Neuronal stem cell (in vitro differentiated cells): ENCODE measurements around the gene DTX2.
"Not testable (repeated sequence)": the region's sequence is repeated elsewhere in the genome, so short reads cannot be mapped to it uniquely, and the experiment has no call there.

Experiments used
- DNase-seq: peaks from one replicate; pipeline ENCODE4 v3.0.0-alpha.2; 2013; ENCODE audit warnings: low spot score
- H2AFZ ChIP-seq: one replicate; pipeline ENCODE4 v1.6.1; 2013; ENCODE audit warnings: mild to moderate bottlenecking, low read length, inconsistent platforms
- H2AK5ac ChIP-seq: 2 replicates; pipeline ENCODE4 v1.6.1; 2013; ENCODE audit warnings: low read depth, mild to moderate bottlenecking, inconsistent platforms, low read length, moderate library complexity, mixed read lengths
- H2BK120ac ChIP-seq: 2 replicates; pipeline ENCODE4 v1.6.1; 2013; ENCODE audit warnings: low read depth, mild to moderate bottlenecking, inconsistent platforms, low read length, moderate library complexity, mixed read lengths
- H2BK12ac ChIP-seq: one replicate; pipeline ENCODE4 v1.6.1; 2013; ENCODE audit warnings: low read length, inconsistent platforms
- H2BK15ac ChIP-seq: 2 replicates; pipeline ENCODE4 v1.6.1; 2013; ENCODE audit warnings: mild to moderate bottlenecking, low read length, inconsistent platforms, mixed read lengths
- H2BK5ac ChIP-seq: one replicate; pipeline ENCODE4 v1.6.1; 2013; ENCODE audit warnings: inconsistent platforms, mild to moderate bottlenecking, low read length, moderate library complexity
- H3K14ac ChIP-seq: one replicate; pipeline ENCODE4 v1.6.1; 2013; ENCODE audit warnings: low read length, inconsistent platforms
- H3K18ac ChIP-seq: 2 replicates; pipeline ENCODE4 v1.6.1; 2013; ENCODE audit warnings: low read length, inconsistent platforms
- H3K23ac ChIP-seq: 2 replicates; pipeline ENCODE4 v1.6.1; 2013; ENCODE audit warnings: low read depth, mild to moderate bottlenecking, mixed read lengths, low read length, inconsistent platforms; ENCODE audit not compliant: poor library complexity
- H3K27ac ChIP-seq: replicated peaks from 3 replicates; pipeline ENCODE4 v1.5.1; 2013; ENCODE audit warnings: low read length, inconsistent platforms
- H3K27me3 ChIP-seq, 3 experiments: 2 replicates each; pipeline ENCODE4 v1.6.1; 2013; ENCODE audit warnings: low read length in 3 of 3, mild to moderate bottlenecking in 2 of 3, inconsistent platforms in 1 of 3, low read depth in 1 of 3, mixed read lengths in 1 of 3, moderate library complexity in 1 of 3; ENCODE audit not compliant: control insufficient read depth in 3 of 3, insufficient read depth in 3 of 3
- H3K36me3 ChIP-seq, 2 donors: replicated peaks in 1 of 2; 2 replicates each; pipeline ENCODE4 v1.6.1; 2013; ENCODE audit warnings: low read length in 2 of 2; ENCODE audit not compliant: control insufficient read depth in 2 of 2, insufficient read depth in 2 of 2
- H3K4ac ChIP-seq: 2 replicates; pipeline ENCODE4 v1.6.1; 2013; ENCODE audit warnings: inconsistent platforms, mild to moderate bottlenecking, low read length, moderate library complexity
- H3K4me1 ChIP-seq, 2 donors: 1 replicate in 1 of 2; 2 replicates in 1 of 2; pipeline ENCODE4 v1.6.1; 2013; ENCODE audit warnings: low read length in 2 of 2, low read depth in 1 of 2; ENCODE audit not compliant: control insufficient read depth in 2 of 2, insufficient read depth in 1 of 2
- H3K4me2 ChIP-seq: one replicate; pipeline ENCODE4 v1.6.1; 2013; ENCODE audit warnings: mild to moderate bottlenecking, low read length, inconsistent platforms; ENCODE audit not compliant: insufficient read depth, poor library complexity, severe bottlenecking
- H3K4me3 ChIP-seq, 2 donors: 2 replicates each; pipeline ENCODE4 v1.5.1; 2013; ENCODE audit warnings: low read length in 2 of 2, mild to moderate bottlenecking in 2 of 2, inconsistent platforms in 1 of 2, moderate library complexity in 1 of 2
- H3K79me1 ChIP-seq: one replicate; pipeline ENCODE4 v1.6.1; 2013; ENCODE audit warnings: low read depth, mild to moderate bottlenecking, inconsistent platforms, low read length, moderate library complexity
- H3K9ac ChIP-seq: one replicate; pipeline ENCODE4 v1.6.1; 2013; ENCODE audit warnings: mild to moderate bottlenecking, low read depth, low read length, inconsistent platforms; ENCODE audit not compliant: poor library complexity
- H3K9me3 ChIP-seq, 2 donors: replicated peaks in 1 of 2; 2 replicates each; pipeline versions ENCODE3 to v1.6.1; 2013; ENCODE audit warnings: low read length in 2 of 2, mild to moderate bottlenecking in 2 of 2, inconsistent platforms in 1 of 2, low read depth in 1 of 2, mixed read lengths in 1 of 2, moderate library complexity in 1 of 2; ENCODE audit not compliant: control insufficient read depth in 2 of 2, insufficient read depth in 1 of 2
- H4K8ac ChIP-seq: one replicate; pipeline ENCODE4 v1.6.1; 2013; ENCODE audit warnings: low read depth, mild to moderate bottlenecking, inconsistent platforms, low read length, moderate library complexity
- H4K91ac ChIP-seq: one replicate; pipeline ENCODE4 v1.6.1; 2013; ENCODE audit warnings: low read length, low read depth, mild to moderate bottlenecking, inconsistent platforms; ENCODE audit not compliant: poor library complexity
- WGBS, 2 donors: extraction: QIAGEN DNeasy Blood & Tissue Kit; methylation state at CpG; one replicate each; pipeline ENCODE4 v1.1.7; 2013; ENCODE audit warnings: missing lambda C conversion rate in 2 of 2, mixed read lengths in 1 of 2; ENCODE audit not compliant: insufficient read length in 2 of 2, insufficient replicate concordance in 1 of 2; ENCODE audit errors: extremely low coverage in 2 of 2; 5-methylcytosine and 5-hydroxymethylcytosine counted together

DTX2 gene

DNA sequence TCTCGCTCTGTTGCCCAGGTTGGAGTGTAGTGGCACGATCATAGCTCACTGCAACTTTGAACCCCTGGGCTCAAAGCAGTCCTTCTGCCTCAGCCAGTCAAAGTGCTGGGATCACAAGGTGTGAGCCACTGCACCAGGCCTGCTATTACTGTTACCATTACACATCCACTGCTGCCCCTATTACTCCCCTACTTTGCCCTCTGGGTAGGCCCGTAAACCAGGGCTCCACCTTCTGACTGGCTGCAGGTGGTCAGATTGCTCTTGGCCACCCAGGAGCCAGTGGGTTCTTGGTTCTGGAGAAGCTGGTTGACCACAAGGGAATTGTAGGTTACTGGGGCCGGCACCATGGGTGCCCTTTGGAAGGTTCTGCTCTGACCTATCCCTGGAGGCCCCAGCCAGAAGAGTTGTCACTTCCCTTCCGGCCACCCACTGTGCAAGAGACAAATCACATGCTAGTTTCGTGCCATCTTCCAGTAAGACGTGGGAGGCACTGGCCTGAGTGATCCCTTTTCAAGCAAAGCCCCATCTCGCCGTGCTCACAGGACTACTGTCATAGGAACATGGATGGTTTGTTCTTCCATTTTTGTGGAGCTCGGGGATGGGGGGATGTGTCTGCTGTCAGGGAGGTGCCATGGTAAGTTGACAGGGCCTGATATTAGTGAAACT lies 10.2 kb downstream of the DTX2 start:
- H3K36me3 ChIP-seq, DNase-seq, H3K18ac ChIP-seq, H3K9me3 ChIP-seq, H2AFZ ChIP-seq, H3K79me1 ChIP-seq, H2AK5ac ChIP-seq, H3K4ac ChIP-seq, H3K4me1 ChIP-seq, H4K8ac ChIP-seq, H3K4me2 ChIP-seq, H3K14ac ChIP-seq, H2BK5ac ChIP-seq, H4K91ac ChIP-seq, H3K27me3 ChIP-seq, H3K4me3 ChIP-seq, H2BK15ac ChIP-seq, H2BK12ac ChIP-seq, H3K9ac ChIP-seq, H2BK120ac ChIP-seq, H3K27ac ChIP-seq, H3K23ac ChIP-seq: not testable (repeated sequence)
- no CpG with 5 or more reads among the region's 10 CpGs for WGBS, 2 donors

GRCh38 chr7:76473097-76473496 lies 11.6 kb downstream of the DTX2 start:
- H3K14ac ChIP-seq, H3K9me3 ChIP-seq, H3K79me1 ChIP-seq, H3K18ac ChIP-seq, H2BK5ac ChIP-seq, H2BK15ac ChIP-seq, H3K36me3 ChIP-seq, H2BK12ac ChIP-seq, H3K27ac ChIP-seq, H4K91ac ChIP-seq, H2BK120ac ChIP-seq, H3K23ac ChIP-seq, H2AK5ac ChIP-seq, DNase-seq, H3K4ac ChIP-seq, H3K4me3 ChIP-seq, H3K27me3 ChIP-seq, H4K8ac ChIP-seq, H2AFZ ChIP-seq, H3K9ac ChIP-seq, H3K4me2 ChIP-seq, H3K4me1 ChIP-seq: not testable (repeated sequence)
- WGBS, 2 donors = no CpG with 5 or more reads among the region's 6 CpGs

DNA sequence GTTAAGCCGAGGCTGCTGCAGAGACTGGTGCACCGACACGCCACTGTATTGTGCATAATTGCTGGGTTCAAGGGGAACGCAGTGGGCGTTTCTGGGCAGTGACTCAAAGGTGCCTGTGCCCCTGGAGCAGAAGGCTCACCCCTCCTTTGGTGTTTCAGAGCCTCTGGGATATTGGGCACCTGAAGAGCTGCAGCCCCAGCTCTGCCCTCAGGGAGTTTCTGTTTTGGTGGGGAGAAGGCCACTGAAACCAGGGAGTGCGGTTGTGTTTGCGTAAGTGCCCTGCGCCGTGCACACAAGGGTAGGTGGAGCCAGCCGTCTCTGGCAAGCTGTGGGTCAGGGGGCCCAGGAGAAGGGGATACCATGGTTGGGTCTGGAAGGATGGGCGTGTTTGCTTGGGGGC lies 14.8 kb downstream of the DTX2 start:
- H2AK5ac ChIP-seq = not testable (repeated sequence)

DNA sequence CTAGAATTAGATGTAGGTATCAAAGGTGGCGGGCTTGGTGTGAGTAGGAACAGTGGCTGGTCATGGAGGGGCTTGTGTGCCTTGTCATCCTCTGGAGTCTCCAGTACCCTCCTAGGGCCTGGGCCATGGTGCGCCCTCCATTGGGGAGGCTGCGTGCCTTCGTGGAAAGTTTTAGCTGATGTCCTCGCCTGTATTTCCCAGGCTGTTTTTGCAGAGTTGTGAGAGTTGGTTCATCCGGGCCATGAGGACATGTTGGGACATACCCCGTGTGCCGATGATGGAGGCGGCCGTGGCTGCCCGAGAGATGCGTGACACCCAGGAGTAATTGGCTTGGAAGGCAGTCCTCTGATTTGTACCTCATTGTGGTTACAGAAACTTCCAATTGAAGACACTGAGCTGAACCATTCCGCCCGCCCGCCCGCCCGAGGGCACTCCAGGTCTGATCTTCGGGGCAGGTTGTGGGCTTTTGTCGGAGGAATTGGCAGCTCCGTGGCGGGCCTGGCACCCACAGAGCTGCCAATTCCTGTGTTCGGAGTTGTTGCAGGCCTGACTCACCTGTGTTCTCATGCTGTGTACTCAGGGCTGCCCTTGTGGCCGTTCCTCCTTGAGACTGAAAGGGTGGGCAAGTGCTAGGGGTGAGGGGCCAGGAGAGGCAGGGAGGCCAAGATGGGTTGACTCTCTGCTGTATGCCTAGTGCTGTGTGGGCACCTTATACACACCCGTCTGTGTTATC lies 15.4 kb downstream of the DTX2 start:
- not testable (repeated sequence) for H3K4me2 ChIP-seq, H4K91ac ChIP-seq, H3K18ac ChIP-seq, H3K9me3 ChIP-seq, H3K27ac ChIP-seq, H3K23ac ChIP-seq, H2AFZ ChIP-seq, H3K9ac ChIP-seq, H3K4ac ChIP-seq, H2BK5ac ChIP-seq, DNase-seq, H3K27me3 ChIP-seq, H3K4me3 ChIP-seq, H3K4me1 ChIP-seq, H2BK15ac ChIP-seq, H2BK120ac ChIP-seq, H2BK12ac ChIP-seq, H3K79me1 ChIP-seq, H2AK5ac ChIP-seq, H4K8ac ChIP-seq, H3K36me3 ChIP-seq, H3K14ac ChIP-seq
- WGBS, 2 donors = no CpG with 5 or more reads among the region's 24 CpGs

More for the DNA sequence above, 14.8 kb downstream of the DTX2 start:
- DNase-seq, H3K27ac ChIP-seq, H2BK15ac ChIP-seq, H3K4me2 ChIP-seq, H3K4me1 ChIP-seq, H3K36me3 ChIP-seq, H2AFZ ChIP-seq, H3K9ac ChIP-seq, H3K23ac ChIP-seq, H2BK12ac ChIP-seq, H3K9me3 ChIP-seq, H3K14ac ChIP-seq, H3K79me1 ChIP-seq, H2BK120ac ChIP-seq, H2BK5ac ChIP-seq, H3K4me3 ChIP-seq, H4K91ac ChIP-seq, H3K4ac ChIP-seq, H4K8ac ChIP-seq, H3K18ac ChIP-seq, H3K27me3 ChIP-seq: not testable (repeated sequence)
- WGBS, 2 donors = no CpG with 5 or more reads among the region's 11 CpGs
